SK-N-MC (cell line): Measurements from ENCODE around the gene GAK.

Source experiments
- EZH2 ChIP-seq: fragments of 200-600 bp; sonication (generic); IDR thresholded peaks from one replicate; pipeline ENCODE4 v1.6.1; 2017; ENCODE audit warnings: antibody characterized with exemption
- POLR2AphosphoS5 ChIP-seq: IDR thresholded peaks from 2 replicates; pipeline ENCODE4 v1.6.1; 2012; ENCODE audit warnings: mild to moderate bottlenecking, low read depth, low read length, borderline replicate concordance

GRCh38 chr4:958696-959337, 26.7 kb upstream of the GAK start:
- no peak for TF ChIP-seq EZH2
- TF ChIP-seq POLR2AphosphoS5, result no peak
